NCI-H1048 (cell line): ENCODE results near the gene SLC36A2.
"Not testable (repeated sequence)": the region's sequence is repeated elsewhere in the genome, so short reads cannot be mapped to it uniquely, and the experiment has no call there.

Experiments
- DNase-seq: peaks from one replicate; lab custom pipeline; 2025; lab: John Stamatoyannopoulos, UW

Gene SLC36A2

GRCh38 chr5:151347369-151347768 is at the start of gene SLC36A2:
TSS of gene SLC36A2 (minus strand) at chr5:151347559. CDS start at chr5:151347460, 99 bp downstream.
- DNase-seq = no peak

- no peak for DNase-seq
Measured at GRCh38 chr5:151388960-151389359, 41.6 kb upstream of the SLC36A2 start.

- no peak for DNase-seq
Measured at GRCh38 chr5:151384106-151384505, 36.7 kb upstream of the SLC36A2 start.

- DNase-seq = no peak
Measured at GRCh38 chr5:151383011-151383410, 35.7 kb upstream of the SLC36A2 start.

- DNase-seq = no peak
Measured at GRCh38 chr5:151382576-151382975, 35.2 kb upstream of the SLC36A2 start.

- no peak for DNase-seq
Measured at GRCh38 chr5:151381899-151382298, 34.5 kb upstream of the SLC36A2 start.

GRCh38 chr5:151378616-151379015 is 31.3 kb upstream of the SLC36A2 start:
- no peak for DNase-seq

GRCh38 chr5:151374539-151374938 is 27.2 kb upstream of the SLC36A2 start:
- no peak for DNase-seq

- not testable (repeated sequence) for DNase-seq
Measured at GRCh38 chr5:151367038-151367437, 19.7 kb upstream of the SLC36A2 start.

GRCh38 chr5:151363673-151364072 is 16.3 kb upstream of the SLC36A2 start:
- DNase-seq = no peak

- no peak for DNase-seq
Measured at GRCh38 chr5:151362970-151363369, 15.6 kb upstream of the SLC36A2 start.

- no peak for DNase-seq
Measured at GRCh38 chr5:151359391-151359790, 12.0 kb upstream of the SLC36A2 start.

GRCh38 chr5:151357792-151358191 is 10.4 kb upstream of the SLC36A2 start:
- no peak for DNase-seq

- DNase-seq = no peak
Measured at GRCh38 chr5:151357097-151357496, 9.7 kb upstream of the SLC36A2 start.

- DNase-seq = no peak
Measured at GRCh38 chr5:151351671-151352070, 4.3 kb upstream of the SLC36A2 start.

- no peak for DNase-seq
Measured at GRCh38 chr5:151348789-151349188, 1.4 kb upstream of the SLC36A2 start.

- no peak for DNase-seq
Measured at GRCh38 chr5:151345808-151346478, 1.4 kb downstream of the SLC36A2 start.

GRCh38 chr5:151345187-151345807 is 2.1 kb downstream of the SLC36A2 start:
- no peak for DNase-seq

GRCh38 chr5:151344088-151344487 is 3.3 kb downstream of the SLC36A2 start:
- no peak for DNase-seq

- no peak for DNase-seq
Measured at GRCh38 chr5:151340004-151340403, 7.4 kb downstream of the SLC36A2 start.

GRCh38 chr5:151338734-151339133 is 8.6 kb downstream of the SLC36A2 start:
- no peak for DNase-seq

- no peak for DNase-seq
Measured at GRCh38 chr5:151332857-151333256, 14.5 kb downstream of the SLC36A2 start.

- DNase-seq = no peak
Measured at GRCh38 chr5:151328734-151329133, 18.6 kb downstream of the SLC36A2 start.

GRCh38 chr5:151327585-151327984 is 19.8 kb downstream of the SLC36A2 start:
- DNase-seq = no peak
